ENCODE results near the gene DHRS3.

The DHRS3 gene

DNA sequence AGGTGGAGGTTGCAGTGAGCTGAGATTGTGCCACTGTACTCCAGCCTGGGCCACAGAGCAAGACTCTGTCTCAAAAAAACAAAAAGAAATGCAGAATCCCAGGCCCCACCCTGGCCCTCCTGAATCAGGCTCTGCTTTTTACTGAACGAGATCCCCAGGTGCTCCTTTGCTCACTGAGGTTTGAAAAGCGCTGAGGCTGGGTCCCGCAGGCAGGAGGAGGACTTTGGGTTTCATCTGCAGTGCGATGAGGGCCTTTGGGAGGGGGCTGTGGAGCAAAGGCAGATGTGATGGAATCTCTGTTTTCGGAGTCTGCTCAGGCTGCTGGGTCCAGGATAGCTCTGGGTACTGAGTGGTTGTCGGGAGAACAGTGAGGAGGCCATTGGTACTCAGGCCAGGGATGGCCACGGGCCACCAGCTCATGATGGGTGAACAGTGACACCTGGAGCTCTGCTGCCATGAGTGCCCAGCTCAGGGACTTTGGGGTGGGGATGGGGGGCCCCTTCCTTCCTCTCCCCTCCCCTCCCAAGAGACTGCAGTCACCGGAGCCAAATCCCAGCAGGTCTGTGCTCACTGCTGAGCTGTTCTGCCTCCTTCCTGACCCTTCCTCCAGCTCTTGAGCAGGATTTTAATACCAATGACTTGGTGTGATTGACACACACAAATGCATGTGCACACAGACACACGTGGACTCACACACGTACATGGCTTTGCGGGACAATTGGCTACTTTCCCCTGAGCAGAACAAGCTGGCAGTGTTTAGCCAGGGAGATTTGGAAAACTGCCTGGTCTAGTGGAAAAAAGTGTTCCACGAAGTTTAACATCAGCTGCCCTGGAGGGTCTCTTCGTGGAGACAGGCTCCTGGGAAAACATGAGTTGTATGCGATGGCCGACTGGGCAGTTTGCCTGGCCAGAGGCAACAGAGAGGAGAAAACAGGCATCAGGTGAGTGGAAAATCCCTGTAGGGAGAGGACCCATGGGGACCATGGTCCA is 3.6 kb upstream of the DHRS3 start:
- peaks cover 9% of the 10 kb centered on the region for H3K4me1 ChIP-seq (ENCODE audit: control insufficient read depth, insufficient read depth, low read length)
- no peaks in the 10 kb centered on the region for H3K9me3 ChIP-seq (ENCODE audit: control insufficient read depth, insufficient read depth, low read length)
- no peaks in the 10 kb centered on the region for H3K36me3 ChIP-seq (ENCODE audit: control insufficient read depth, insufficient read depth, low read length)
- H3K4me3 ChIP-seq (ENCODE audit: low read depth, low read length): no peak overlapping the region
- no peaks in the 10 kb centered on the region for H3K27me3 ChIP-seq (ENCODE audit: control insufficient read depth, insufficient read depth, low read length)
- no peak overlapping the region for H3K9ac ChIP-seq (ENCODE audit: low read depth, low read length)

DNA sequence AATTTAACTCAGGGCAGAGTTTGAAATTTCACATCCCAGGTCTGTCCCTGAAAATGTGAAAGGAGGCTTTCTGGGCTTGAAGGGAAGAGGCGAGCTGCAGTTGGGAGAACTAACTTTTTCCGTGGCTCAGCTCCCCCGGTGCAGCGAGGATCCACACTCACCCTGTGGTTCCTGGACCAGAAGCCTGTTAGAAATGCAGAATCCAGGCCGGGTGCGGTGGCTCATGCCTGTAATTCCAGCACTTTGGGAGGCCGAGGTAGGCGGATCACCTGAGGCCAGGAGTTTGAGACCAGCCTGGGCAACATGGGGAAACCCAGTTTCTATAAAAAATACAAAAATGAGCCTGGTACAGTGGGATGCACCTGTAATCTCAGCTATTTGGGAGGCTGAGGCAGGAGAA is 2.9 kb upstream of the DHRS3 start:
- Histone ChIP-seq H3K4me3 (ENCODE audit: low read depth, low read length) (no peak overlapping the region), H3K36me3 (ENCODE audit: control insufficient read depth, insufficient read depth, low read length) (no peaks in the 10 kb centered on the region), H3K27me3 (ENCODE audit: control insufficient read depth, insufficient read depth, low read length) (no peaks in the 10 kb centered on the region), H3K4me1 (ENCODE audit: control insufficient read depth, insufficient read depth, low read length) (peaks cover 8% of the 10 kb centered on the region), H3K9ac (ENCODE audit: low read depth, low read length) (no peak overlapping the region), H3K9me3 (ENCODE audit: control insufficient read depth, insufficient read depth, low read length) (no peaks in the 10 kb centered on the region)

DNA sequence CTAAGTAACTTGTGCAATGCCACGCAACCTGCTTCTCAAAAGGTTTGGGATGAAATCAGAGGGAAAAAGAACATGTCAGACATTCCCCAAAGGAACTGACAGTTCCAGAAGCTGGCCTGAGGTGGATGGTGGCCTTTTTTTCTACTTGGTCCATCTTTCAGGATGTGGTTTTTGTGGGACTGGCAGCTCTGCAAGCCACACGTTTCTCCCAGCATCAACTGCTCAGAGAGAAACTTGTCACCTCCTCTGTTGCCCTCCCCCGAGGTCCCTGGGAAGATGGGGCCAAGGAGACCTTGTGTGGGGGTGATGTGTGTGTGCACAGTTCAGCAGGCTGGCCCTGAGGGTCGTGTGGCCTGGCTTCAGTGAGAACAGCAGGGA is 2.5 kb upstream of the DHRS3 start:
- H3K4me1 ChIP-seq (ENCODE audit: control insufficient read depth, insufficient read depth, low read length): peaks cover 8% of the 10 kb centered on the region
- H3K4me3 ChIP-seq (ENCODE audit: low read depth, low read length): peak overlapping the region; percentile 96
- no peaks in the 10 kb centered on the region for H3K36me3 ChIP-seq (ENCODE audit: control insufficient read depth, insufficient read depth, low read length)
- no peaks in the 10 kb centered on the region for H3K27me3 ChIP-seq (ENCODE audit: control insufficient read depth, insufficient read depth, low read length)
- no peak overlapping the region for H3K9ac ChIP-seq (ENCODE audit: low read depth, low read length)
- no peaks in the 10 kb centered on the region for H3K9me3 ChIP-seq (ENCODE audit: control insufficient read depth, insufficient read depth, low read length)

DNA sequence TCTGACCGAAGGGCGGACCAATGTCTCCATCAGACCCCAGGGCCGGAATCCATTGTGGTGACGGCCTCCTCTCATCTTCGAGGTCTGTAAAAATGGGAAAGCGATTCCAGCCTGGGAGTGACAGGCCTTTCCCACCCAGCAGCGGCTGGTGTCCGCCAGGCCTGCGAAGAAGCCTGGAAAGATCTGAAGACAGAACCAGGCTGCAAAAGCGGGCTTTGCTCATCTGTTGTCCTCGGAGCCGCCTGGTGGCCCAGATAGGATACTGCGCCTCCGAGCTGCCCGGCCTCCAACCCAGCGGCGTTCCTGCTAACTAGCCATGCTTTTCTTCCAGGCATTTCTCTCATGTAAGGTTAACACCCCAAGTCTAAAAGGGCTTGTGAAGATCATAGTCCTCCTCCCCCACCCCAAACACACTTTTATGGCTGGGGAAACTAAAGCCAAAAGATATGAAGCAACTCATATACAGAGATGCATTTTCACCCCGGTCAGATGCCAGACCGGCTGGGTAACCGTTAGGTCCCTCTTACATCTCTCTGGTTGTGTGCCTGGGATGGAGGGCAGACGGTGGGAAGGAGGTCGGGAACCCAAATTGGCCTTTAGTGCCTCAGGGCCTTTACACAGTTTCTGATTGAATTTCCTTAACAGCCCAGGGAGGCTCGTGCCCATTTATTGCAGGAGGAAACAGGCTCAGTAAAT is 1.9 kb upstream of the DHRS3 start:
- Histone ChIP-seq H3K4me1 (ENCODE audit: control insufficient read depth, insufficient read depth, low read length) (peaks cover 12% of the 10 kb centered on the region), H3K27me3 (ENCODE audit: control insufficient read depth, insufficient read depth, low read length) (no peaks in the 10 kb centered on the region), H3K4me3 (ENCODE audit: low read depth, low read length) (peak overlapping the region; percentile 96), H3K9me3 (ENCODE audit: control insufficient read depth, insufficient read depth, low read length) (no peaks in the 10 kb centered on the region), H3K9ac (ENCODE audit: low read depth, low read length) (peak overlapping the region; percentile 98), H3K36me3 (ENCODE audit: control insufficient read depth, insufficient read depth, low read length) (no peaks in the 10 kb centered on the region)

DNA sequence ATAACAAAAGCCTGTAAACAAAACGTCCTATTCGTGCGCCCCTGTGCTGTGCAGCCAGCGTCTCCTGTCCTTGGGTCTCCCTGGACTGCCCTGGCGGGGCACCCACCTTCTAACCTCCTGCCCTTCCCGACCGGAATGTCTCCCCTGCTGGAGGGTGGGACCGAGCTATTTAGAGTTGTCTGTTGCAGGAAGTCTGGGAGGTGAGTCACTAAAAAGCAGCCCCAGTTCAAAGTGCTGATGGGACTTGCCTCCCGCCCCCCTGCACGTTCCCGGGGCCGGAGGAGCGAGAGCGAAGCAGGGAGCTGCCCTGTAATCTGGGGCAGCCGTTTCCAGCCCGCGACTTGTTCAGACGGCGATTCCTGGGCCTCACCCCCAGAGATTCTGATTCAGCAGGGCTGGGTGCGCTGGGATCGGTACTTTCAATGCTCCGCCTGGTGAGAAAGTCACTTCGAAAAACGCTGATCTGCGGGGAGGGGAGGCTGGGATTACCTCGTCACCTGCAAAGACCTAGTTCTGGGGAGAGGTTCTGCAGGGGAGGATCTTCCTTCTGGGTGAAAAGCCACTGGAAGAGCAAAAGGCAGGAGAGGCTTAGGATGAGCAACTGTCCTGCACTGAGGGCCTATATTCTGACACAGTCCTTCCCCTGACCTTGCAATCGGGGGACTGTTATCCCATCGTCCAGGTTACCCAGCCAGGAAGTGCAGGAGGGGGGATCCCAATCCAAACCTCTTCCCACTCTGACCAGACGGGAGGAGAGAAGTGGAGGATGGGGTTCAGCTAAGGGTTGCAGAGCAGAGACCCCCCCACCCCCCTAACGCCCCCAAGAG is 1.2 kb upstream of the DHRS3 start:
- Histone ChIP-seq H3K9me3 (ENCODE audit: control insufficient read depth, insufficient read depth, low read length) (no peaks in the 10 kb centered on the region), H3K4me3 (ENCODE audit: low read depth, low read length) (peak overlapping the region; percentile 96), H3K4me1 (ENCODE audit: control insufficient read depth, insufficient read depth, low read length) (peaks cover 19% of the 10 kb centered on the region), H3K9ac (ENCODE audit: low read depth, low read length) (peak overlapping the region; percentile 98), H3K27me3 (ENCODE audit: control insufficient read depth, insufficient read depth, low read length) (no peaks in the 10 kb centered on the region), H3K36me3 (ENCODE audit: control insufficient read depth, insufficient read depth, low read length) (no peaks in the 10 kb centered on the region)

DNA sequence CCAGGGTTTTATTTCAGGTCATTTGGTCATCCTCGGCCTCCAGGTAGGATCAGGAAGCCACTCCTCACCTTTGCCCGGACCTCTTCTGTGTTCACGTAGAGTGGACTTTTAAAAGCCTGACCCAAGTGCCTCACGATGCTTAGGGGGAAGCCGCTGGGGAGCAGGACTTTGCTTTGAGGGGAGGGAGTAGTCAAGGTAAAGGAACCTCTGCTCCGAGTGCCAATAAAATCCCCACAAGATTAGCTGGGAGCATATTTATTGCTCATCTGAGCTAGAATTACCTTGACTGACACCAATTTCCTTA is 603 bp upstream of the DHRS3 start:
- Histone ChIP-seq H3K4me3 (ENCODE audit: low read depth, low read length) (peak overlapping the region; percentile 96), H3K9me3 (ENCODE audit: control insufficient read depth, insufficient read depth, low read length) (no peaks in the 10 kb centered on the region), H3K9ac (ENCODE audit: low read depth, low read length) (peak overlapping the region; percentile 98), H3K36me3 (ENCODE audit: control insufficient read depth, insufficient read depth, low read length) (peaks cover 4% of the 10 kb centered on the region), H3K4me1 (ENCODE audit: control insufficient read depth, insufficient read depth, low read length) (peaks cover 20% of the 10 kb centered on the region), H3K27me3 (ENCODE audit: control insufficient read depth, insufficient read depth, low read length) (no peaks in the 10 kb centered on the region)

DNA sequence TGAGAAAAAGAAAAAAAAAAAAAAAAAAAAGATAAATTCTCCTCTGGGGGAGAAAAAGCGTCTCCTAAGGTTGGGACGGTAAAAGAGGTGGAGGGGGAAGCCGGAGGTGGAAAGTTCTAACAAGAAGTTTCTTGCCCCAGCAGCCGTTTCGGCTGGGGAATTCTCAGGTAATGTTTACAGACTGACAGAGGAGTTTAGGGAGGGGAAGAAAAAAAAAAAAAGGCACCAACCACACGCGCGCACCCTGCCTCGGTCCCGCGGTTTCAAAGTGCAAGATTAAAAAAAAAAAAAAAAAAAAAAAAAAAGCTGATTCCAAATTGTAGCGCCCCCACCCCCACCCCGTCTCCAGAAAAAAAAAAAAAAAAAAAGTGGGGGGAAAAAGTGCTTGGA is 504 bp downstream of the DHRS3 start:
- no peaks in the 10 kb centered on the region for H3K9me3 ChIP-seq (ENCODE audit: control insufficient read depth, insufficient read depth, low read length)
- no peaks in the 10 kb centered on the region for H3K27me3 ChIP-seq (ENCODE audit: control insufficient read depth, insufficient read depth, low read length)
- H3K4me1 ChIP-seq (ENCODE audit: control insufficient read depth, insufficient read depth, low read length): peaks cover 25% of the 10 kb centered on the region
- peak overlapping the region; percentile 96 for H3K4me3 ChIP-seq (ENCODE audit: low read depth, low read length)
- H3K36me3 ChIP-seq (ENCODE audit: control insufficient read depth, insufficient read depth, low read length): peaks cover 10% of the 10 kb centered on the region
- peak overlapping the region; percentile 85 for H3K9ac ChIP-seq (ENCODE audit: low read depth, low read length)

DNA sequence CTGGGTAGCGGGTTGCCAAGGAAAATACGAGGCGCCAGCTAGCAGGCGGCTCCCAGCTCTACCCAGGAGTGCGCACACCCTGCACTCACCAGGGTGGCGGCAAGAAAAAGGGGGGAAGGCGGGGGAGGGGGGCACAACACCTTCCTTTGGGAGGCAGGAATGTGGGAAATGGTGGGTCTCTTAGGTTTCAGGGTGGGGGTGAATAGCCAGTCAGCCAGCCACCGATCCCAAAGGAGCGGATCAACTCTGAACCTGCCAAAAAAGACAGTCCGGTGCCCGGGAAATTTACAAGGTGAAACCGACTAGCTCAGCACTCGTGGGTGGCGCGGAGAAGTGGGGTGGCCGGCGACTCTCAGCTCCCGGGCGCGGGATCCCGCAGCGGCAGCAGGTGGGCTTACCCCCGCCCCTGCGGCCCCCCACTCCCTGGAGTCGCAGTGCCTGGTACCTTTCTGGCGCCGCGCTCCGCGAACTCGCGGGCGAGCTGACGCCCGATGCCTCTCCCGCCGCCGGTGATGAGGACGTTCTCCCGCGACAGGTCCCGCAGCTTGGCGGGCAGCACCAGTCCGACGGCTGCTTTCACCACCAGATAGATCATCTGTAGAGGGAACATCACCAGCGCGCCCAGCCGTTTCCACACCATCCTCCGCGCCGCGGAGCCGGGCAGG is 1.2 kb downstream of the DHRS3 start:
- peak overlapping the region; percentile 85 for H3K9ac ChIP-seq (ENCODE audit: low read depth, low read length)
- H3K27me3 ChIP-seq (ENCODE audit: control insufficient read depth, insufficient read depth, low read length): no peaks in the 10 kb centered on the region
- H3K4me1 ChIP-seq (ENCODE audit: control insufficient read depth, insufficient read depth, low read length): peaks cover 25% of the 10 kb centered on the region
- peaks cover 10% of the 10 kb centered on the region for H3K36me3 ChIP-seq (ENCODE audit: control insufficient read depth, insufficient read depth, low read length)
- peak overlapping the region; percentile 96 for H3K4me3 ChIP-seq (ENCODE audit: low read depth, low read length)
- no peaks in the 10 kb centered on the region for H3K9me3 ChIP-seq (ENCODE audit: control insufficient read depth, insufficient read depth, low read length)

DNA sequence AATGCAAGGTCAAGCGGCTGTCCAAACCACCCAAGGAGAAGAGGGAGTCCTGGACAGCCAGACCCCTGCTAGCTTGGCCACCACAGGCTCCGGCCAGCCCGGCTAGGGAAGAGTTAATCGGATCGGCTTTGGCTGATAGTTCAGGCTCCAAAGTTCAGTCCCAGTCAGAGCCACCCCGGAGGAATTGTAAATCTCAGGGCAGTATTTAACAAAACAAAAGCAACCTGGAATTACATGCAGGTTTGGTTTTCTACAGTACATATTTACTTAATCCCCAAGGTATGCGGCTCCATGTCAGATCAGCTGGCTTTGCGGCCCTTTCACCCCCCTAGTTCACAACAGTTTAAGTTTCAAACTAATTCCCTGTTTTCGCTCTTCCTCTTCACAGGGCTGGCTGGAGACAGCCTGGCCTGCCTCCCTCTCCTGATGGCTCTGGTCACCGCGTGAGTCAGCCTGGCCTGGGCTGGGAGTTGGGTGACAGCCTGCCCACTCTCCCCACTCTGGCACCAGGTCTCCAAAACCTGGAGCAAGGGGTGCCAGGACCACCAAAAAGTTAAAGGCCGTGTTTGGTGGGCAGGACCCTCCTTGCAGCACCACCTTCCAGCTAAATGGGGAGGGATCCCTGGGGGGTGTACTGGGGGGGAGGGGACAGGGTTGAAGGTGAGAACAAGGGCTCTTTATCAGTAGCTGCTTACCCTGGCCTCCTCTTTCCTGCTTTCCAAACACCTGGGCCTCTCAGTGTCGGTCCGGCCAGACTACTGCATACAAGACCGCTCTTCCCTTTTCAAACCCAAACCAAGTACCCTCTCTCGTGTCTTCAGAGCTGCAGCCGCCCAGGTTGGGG is 1.9 kb downstream of the DHRS3 start:
- H3K4me3 ChIP-seq (ENCODE audit: low read depth, low read length): peak overlapping the region; percentile 96
- peaks cover 26% of the 10 kb centered on the region for H3K4me1 ChIP-seq (ENCODE audit: control insufficient read depth, insufficient read depth, low read length)
- H3K9ac ChIP-seq (ENCODE audit: low read depth, low read length): peak overlapping the region; percentile 85
- no peaks in the 10 kb centered on the region for H3K9me3 ChIP-seq (ENCODE audit: control insufficient read depth, insufficient read depth, low read length)
- no peaks in the 10 kb centered on the region for H3K27me3 ChIP-seq (ENCODE audit: control insufficient read depth, insufficient read depth, low read length)
- H3K36me3 ChIP-seq (ENCODE audit: control insufficient read depth, insufficient read depth, low read length): peaks cover 10% of the 10 kb centered on the region

DNA sequence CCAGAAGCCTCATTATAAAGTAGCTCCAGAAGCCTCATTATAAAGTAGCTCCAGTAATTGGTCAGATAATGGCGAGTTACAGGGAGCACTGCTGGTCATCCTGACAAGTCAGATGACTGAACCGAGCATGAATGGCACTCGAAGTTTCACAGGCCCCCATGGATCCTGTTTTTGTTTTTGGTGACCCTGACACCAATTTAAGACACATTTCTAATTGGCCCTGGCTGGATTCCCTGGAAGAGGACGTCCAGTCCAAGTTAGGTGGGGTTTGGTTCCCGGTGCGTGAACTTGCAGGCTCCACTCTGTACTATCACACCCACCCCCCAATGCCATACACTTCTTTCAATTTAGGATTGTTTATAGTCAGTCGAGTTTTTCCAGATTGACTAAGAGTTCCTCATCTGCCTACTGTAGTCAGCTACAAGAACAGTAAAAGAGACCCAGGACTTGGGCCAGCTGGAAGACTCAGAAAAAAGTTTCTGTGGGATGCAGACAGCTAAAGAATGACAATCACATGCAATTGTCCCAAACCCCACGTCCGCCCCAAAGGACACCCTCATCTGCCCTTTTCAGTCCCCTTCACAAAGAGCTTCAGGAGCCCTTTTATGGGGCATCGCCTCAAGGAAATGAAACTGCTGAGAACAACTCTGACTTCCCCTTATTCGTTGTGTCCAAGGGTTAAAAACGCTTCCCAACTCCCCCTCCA is 2.7 kb downstream of the DHRS3 start:
- Histone ChIP-seq H3K4me3 (ENCODE audit: low read depth, low read length) (peak overlapping the region; percentile 96), H3K27me3 (ENCODE audit: control insufficient read depth, insufficient read depth, low read length) (no peaks in the 10 kb centered on the region), H3K4me1 (ENCODE audit: control insufficient read depth, insufficient read depth, low read length) (peaks cover 24% of the 10 kb centered on the region)

More for the DNA sequence above, 2.7 kb downstream of the DHRS3 start:
- peak overlapping the region; percentile 85 for H3K9ac ChIP-seq (ENCODE audit: low read depth, low read length)
- no peaks in the 10 kb centered on the region for H3K9me3 ChIP-seq (ENCODE audit: control insufficient read depth, insufficient read depth, low read length)
- peaks cover 14% of the 10 kb centered on the region for H3K36me3 ChIP-seq (ENCODE audit: control insufficient read depth, insufficient read depth, low read length)
